Loucy (cell line): ENCODE data around the gene BMP8B.
"Not testable (repeated sequence)": the region's sequence is repeated elsewhere in the genome, so short reads cannot be mapped to it uniquely, and the experiment has no call there.

ENCODE experiments used
- H2AFZ ChIP-seq: fragments of 200-600 bp; sonication (generic); 2 replicates; pipeline ENCODE4 v1.6.0; 2016; ENCODE audit warnings: antibody characterized with exemption, mild to moderate bottlenecking, low read length, moderate library complexity
- H3F3A ChIP-seq: fragments of 200-600 bp; 2 replicates; pipeline ENCODE4 v1.6.0; 2016; ENCODE audit warnings: antibody characterized with exemption, low read depth, mild to moderate bottlenecking
- H3K27me3 ChIP-seq: fragments of 200-600 bp; sonication (generic); 2 replicates; pipeline ENCODE4 v1.6.1; 2014; ENCODE audit warnings: low read length, mild to moderate bottlenecking; ENCODE audit not compliant: insufficient read depth, poor library complexity, severe bottlenecking
- H3K36me3 ChIP-seq: fragments of 200-600 bp; sonication (generic); 2 replicates; pipeline ENCODE4 v1.6.1; 2016; ENCODE audit warnings: low read length; ENCODE audit not compliant: insufficient read depth
- H3K4me1 ChIP-seq: fragments of 200-600 bp; sonication (generic); 2 replicates; pipeline ENCODE4 v1.5.1; 2014; ENCODE audit warnings: low read length, mild to moderate bottlenecking; ENCODE audit not compliant: insufficient read depth, poor library complexity, severe bottlenecking
- H3K4me2 ChIP-seq: fragments of 200-600 bp; sonication (generic); 2 replicates; pipeline ENCODE4 v1.6.0; 2014; ENCODE audit warnings: antibody characterized with exemption, low read length, low read depth, mild to moderate bottlenecking; ENCODE audit not compliant: poor library complexity, severe bottlenecking
- H3K4me3 ChIP-seq: fragments of 200-600 bp; sonication (generic); 2 replicates; pipeline ENCODE4 v1.5.1; 2014; ENCODE audit warnings: low read length, mild to moderate bottlenecking, mixed read lengths; ENCODE audit not compliant: poor library complexity, severe bottlenecking
- H3K79me2 ChIP-seq: fragments of 200-600 bp; sonication (generic); 2 replicates; pipeline ENCODE4 v1.6.1; 2014; ENCODE audit warnings: low read length; ENCODE audit not compliant: insufficient read depth
- H3K9ac ChIP-seq: fragments of 200-600 bp; sonication (generic); 2 replicates; pipeline ENCODE4 v1.6.0; 2014; ENCODE audit warnings: mild to moderate bottlenecking, low read depth, low read length, moderate library complexity; ENCODE audit not compliant: poor library complexity, severe bottlenecking
- H3K9me2 ChIP-seq: fragments of 200-600 bp; sonication (generic); replicated peaks from 2 replicates; pipeline ENCODE4 v1.6.1; 2016; ENCODE audit warnings: low read depth, low read length, mixed read lengths
- H3K9me3 ChIP-seq: fragments of 200-600 bp; sonication (generic); 2 replicates; pipeline ENCODE4 v1.6.1; 2014; ENCODE audit warnings: mild to moderate bottlenecking, antibody characterized with exemption, low read length, low read depth; ENCODE audit not compliant: insufficient read depth
- H4K20me1 ChIP-seq: fragments of 200-600 bp; sonication (generic); 2 replicates; pipeline ENCODE4 v1.6.0; 2014; ENCODE audit warnings: antibody characterized with exemption, low read length, mild to moderate bottlenecking; ENCODE audit not compliant: insufficient read depth, poor library complexity, severe bottlenecking
- CTCF ChIP-seq: fragments of 200-600 bp; sonication (generic); conservative IDR thresholded peaks from 2 replicates; pipeline ENCODE4 v1.5.1; 2014; ENCODE audit warnings: mild to moderate bottlenecking, antibody characterized with exemption, low read length
- EZH2phosphoT487 ChIP-seq: fragments of 200-600 bp; IDR thresholded peaks from 2 replicates; pipeline ENCODE4 v1.6.1; 2018; ENCODE audit warnings: antibody characterized with exemption, mild to moderate bottlenecking, moderate library complexity, borderline replicate concordance

The BMP8B gene

DNA sequence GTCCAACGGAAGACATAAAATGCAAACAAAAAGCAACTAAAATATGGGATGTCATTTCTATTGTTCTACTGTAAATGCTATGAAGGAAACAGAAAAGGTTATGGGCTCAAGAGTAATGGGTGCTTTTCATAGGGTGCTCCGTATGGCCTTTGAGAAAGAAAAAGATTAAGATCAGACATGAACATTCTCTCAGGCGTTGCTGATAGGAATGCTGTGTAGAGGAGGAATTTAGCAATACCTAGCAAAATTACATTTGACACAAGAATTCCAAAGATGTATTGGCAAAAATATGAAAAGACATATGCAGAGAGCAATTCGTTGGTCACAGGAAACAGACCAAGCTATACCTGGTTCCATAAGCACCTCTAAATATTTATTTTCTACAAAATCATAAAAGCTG is 11.8 kb downstream of the BMP8B start:
- Histone ChIP-seq H4K20me1 (no peaks in the 10 kb centered on the region), H3K9ac (no peak overlapping the region), H3K4me1 (peaks cover 6% of the 10 kb centered on the region), H3K36me3 (no peaks in the 10 kb centered on the region), H3K9me3 (no peaks in the 10 kb centered on the region), H3K4me2 (no peak overlapping the region), H2AFZ (no peak overlapping the region), H3K9me2 (no peaks in the 10 kb centered on the region), H3F3A (no peaks in the 10 kb centered on the region), H3K27me3 (no peaks in the 10 kb centered on the region), H3K79me2 (no peaks in the 10 kb centered on the region), H3K4me3 (no peak overlapping the region)
- TF ChIP-seq EZH2phosphoT487 (no peak), CTCF (no peak)

DNA sequence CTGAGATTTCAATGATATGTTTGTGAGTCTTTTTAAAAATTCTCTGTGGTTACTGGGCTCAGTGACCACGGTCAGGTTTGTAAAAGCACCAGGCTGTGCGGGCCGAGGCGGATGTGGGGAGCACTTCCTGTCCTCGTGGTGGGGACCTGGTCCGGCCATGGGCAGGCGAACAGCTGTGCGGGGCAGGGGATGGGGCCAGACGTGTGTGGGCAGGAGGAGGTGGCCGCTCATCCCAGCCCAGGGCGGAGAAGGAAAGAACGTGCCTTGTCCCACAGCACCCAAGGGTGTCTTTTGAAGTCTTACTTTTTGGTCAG is 12.3 kb downstream of the BMP8B start:
- TF ChIP-seq CTCF (no peak), EZH2phosphoT487 (no peak)
- no peaks in the 10 kb centered on the region for H4K20me1 ChIP-seq
- H3K27me3 ChIP-seq, result no peaks in the 10 kb centered on the region
- no peak overlapping the region for H3K9ac ChIP-seq
- no peaks in the 10 kb centered on the region for H3K9me2 ChIP-seq
- no peaks in the 10 kb centered on the region for H3K79me2 ChIP-seq
- peaks cover 6% of the 10 kb centered on the region for H3K4me1 ChIP-seq
- no peak overlapping the region for H3K4me2 ChIP-seq
- H3K36me3 ChIP-seq, result no peaks in the 10 kb centered on the region
- no peaks in the 10 kb centered on the region for H3K9me3 ChIP-seq
- no peak overlapping the region for H3K4me3 ChIP-seq
- H3F3A ChIP-seq, result no peaks in the 10 kb centered on the region
- no peak overlapping the region for H2AFZ ChIP-seq

DNA sequence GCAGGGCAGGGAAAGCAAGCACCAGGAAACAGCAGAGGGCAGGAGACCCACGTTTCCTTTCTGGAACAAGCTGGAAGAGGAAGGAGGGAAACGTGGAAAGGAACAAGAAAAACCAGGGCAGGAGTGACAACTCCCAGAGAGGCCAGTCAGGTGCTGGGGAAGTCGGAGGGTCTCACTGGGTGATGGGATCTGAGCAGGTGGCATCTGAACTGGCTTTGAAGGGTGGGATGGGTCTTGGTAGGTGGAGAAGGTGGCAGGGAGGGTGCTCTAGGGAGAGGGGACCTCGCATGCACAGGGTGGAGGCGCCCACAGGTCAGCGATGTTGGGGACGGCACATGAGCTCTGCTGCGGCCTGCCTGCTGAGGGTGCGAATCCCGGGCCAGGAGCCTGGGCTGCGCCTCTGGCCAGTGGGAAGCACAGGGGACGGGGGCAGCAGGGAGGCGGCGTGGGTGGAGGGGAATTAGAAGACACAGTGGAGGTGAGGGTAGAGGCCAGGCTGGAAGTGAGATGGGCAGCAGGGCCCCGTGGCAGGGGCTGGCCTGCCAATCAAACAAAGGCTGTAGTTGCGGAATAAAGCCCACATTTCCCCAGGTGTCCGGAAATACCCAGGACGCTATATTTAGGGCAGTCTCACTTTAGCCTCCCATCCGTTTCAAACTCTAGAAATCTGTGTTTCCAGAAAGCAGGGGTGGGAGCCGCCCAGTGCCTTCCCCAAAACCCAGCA is 12.8 kb downstream of the BMP8B start:
- H3K4me2 ChIP-seq, H3K27me3 ChIP-seq, H3F3A ChIP-seq, H2AFZ ChIP-seq, H4K20me1 ChIP-seq, H3K36me3 ChIP-seq, H3K4me1 ChIP-seq, H3K9ac ChIP-seq, H3K9me3 ChIP-seq, H3K79me2 ChIP-seq, H3K4me3 ChIP-seq, H3K9me2 ChIP-seq: not testable (repeated sequence)

DNA sequence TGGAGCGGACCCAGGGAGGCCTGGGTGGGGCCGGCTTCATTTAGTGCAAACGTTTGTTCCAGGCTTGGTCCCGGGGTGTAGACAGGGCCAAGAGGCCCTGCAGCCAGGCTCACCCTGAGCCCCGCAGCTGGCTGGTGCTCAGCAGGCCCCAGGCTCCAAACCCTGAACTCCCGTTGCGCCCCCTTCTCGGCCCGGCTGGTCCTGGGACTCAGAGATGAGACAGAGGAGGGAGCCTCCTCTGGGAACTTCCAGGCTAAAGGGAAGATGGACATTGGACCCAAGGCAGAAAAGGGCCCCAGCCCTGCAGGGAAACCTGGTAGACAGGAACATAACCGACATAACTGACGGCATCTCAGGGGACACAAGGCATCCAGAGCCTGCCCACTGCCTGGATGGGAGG is 13.5 kb downstream of the BMP8B start:
- H3F3A ChIP-seq, H3K9me3 ChIP-seq, H2AFZ ChIP-seq, H3K4me2 ChIP-seq, H3K36me3 ChIP-seq, H3K27me3 ChIP-seq, H3K9ac ChIP-seq, H3K4me3 ChIP-seq, H3K79me2 ChIP-seq, H3K9me2 ChIP-seq, H3K4me1 ChIP-seq, H4K20me1 ChIP-seq: not testable (repeated sequence)

DNA sequence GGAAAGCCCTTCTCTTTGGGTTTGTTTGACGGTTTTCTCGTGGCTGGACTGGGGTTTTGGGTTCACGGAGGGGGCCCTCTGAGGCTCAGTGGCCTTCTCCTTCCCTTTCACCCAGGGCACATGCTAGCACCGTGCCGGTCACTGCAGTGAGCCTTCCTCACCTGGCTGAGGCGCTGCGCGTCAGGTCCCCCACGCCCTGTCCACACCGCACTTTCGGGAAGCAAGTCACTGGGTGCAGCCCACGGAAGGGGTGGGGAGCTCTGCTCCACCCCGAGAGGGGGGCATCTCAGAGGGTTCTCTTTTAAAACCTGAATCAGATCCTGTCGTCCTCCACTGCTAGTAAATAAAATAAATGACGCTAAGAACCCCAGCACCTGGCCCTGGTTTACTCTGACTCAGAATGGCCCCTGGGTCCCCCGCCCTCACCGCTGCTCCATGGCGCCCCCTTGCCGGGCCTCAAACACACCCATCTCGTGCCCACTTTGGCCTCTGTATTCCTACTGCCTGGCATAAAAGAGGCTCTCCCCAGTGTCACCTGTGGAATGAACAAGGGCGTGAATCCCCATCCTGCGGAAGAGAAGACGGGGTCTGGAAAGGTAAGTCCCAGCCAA is 15.2 kb downstream of the BMP8B start:
- not testable (repeated sequence) for H3K9me3 ChIP-seq, H3K36me3 ChIP-seq, H3F3A ChIP-seq, H3K4me3 ChIP-seq, H3K4me1 ChIP-seq, H4K20me1 ChIP-seq, H3K79me2 ChIP-seq, H3K4me2 ChIP-seq, H3K9ac ChIP-seq, H2AFZ ChIP-seq, H3K27me3 ChIP-seq, H3K9me2 ChIP-seq

DNA sequence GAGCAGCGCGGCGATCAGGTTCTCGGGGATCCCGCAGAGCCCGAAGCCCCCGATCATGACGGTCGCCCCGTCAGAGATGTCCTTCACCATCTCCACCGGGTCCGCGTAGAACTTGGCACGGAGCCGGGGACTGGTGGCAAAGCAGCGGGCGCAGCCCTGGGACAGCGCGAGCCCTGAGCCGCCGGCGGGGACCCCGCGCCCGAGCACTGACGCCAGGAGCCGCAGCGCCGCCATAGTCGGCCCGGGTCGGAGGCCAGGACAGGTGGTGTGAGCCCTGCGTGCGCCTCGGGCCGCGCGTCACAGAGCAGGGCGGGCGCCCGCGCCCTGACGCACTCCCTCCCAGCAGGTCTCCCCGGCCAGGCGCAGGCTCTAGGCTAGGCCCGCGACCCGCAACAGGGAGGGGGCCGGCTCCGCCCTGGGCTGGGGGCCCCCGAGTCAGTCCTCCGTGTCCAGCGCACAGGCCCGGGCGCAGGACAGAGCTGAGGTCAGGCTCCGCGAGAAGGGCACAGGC is 17.6 kb downstream of the BMP8B start, which contains the start of gene OXCT2:
TSS of gene OXCT2 (minus strand) at position 327 of the 511 bp plus-strand sequence. CDS start at position 234, 93 bp downstream.
- H2AFZ ChIP-seq, H3K4me3 ChIP-seq, H3K9ac ChIP-seq: not testable (repeated sequence)

More for the DNA sequence above, 17.6 kb downstream of the BMP8B start, which contains the start of gene OXCT2:
- not testable (repeated sequence) for H3K4me1 ChIP-seq, H3K79me2 ChIP-seq, H3K9me2 ChIP-seq, H3F3A ChIP-seq, H3K36me3 ChIP-seq, H3K9me3 ChIP-seq, H4K20me1 ChIP-seq, H3K4me2 ChIP-seq, H3K27me3 ChIP-seq
